Measurements from ENCODE around the gene GTF2A1.
A peak's percentile ranks its signal among the peaks of the same experiment; 100 is the strongest.

GTF2A1 gene

DNA sequence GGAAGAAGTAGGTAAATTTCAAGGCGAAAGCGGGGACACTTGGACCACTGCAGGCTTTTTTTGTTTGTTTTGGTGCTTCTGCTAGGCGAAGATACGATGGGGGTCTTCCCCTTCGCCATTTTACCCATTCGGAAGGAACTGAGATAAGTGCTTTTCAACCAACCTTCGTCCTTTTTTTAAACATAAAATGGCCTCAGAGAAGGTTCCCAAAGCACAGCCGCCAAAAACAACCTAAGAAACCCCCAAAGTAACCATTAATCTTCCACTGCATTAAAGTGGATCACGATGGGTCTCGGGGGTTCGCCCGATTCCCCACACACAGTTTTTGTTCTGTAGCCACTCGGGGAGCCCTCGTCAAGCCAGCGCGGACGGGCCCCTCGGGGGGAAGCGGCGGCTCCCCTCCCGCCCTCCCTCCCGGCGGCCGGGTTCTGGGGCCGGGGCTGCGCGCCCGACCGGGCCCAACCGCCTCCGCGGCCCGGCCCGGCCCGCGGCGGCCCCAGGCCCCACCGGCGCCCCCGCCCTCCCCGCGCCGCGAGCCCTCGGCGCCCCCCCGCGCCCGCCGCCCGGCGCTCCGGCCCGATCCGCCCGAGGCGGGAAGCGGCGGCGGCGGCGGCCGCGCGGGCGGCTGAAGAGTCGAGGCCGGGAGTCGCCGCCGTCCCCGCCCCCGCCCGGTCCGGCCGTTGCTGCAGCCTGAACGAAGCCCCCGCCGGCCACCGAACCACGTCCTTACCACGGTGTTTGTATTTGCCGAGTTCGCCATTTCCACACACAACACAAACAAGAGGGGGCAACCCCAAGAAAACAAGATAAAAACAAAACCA lies 790 bp downstream of the GTF2A1 start:
- TF ChIP-seq, protein P1, sequence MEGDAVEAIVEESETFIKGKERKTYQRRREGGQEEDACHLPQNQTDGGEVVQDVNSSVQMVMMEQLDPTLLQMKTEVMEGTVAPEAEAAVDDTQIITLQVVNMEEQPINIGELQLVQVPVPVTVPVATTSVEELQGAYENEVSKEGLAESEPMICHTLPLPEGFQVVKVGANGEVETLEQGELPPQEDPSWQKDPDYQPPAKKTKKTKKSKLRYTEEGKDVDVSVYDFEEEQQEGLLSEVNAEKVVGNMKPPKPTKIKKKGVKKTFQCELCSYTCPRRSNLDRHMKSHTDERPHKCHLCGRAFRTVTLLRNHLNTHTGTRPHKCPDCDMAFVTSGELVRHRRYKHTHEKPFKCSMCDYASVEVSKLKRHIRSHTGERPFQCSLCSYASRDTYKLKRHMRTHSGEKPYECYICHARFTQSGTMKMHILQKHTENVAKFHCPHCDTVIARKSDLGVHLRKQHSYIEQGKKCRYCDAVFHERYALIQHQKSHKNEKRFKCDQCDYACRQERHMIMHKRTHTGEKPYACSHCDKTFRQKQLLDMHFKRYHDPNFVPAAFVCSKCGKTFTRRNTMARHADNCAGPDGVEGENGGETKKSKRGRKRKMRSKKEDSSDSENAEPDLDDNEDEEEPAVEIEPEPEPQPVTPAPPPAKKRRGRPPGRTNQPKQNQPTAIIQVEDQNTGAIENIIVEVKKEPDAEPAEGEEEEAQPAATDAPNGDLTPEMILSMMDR (conservative IDR thresholded peaks at IDR 0.05; ENCODE audit: low read length): no peak
- peak; percentile 30 for DNase-seq (ENCODE audit: low read depth)
- H3K4me3 ChIP-seq (ENCODE audit: low read length): peak overlapping the region; percentile 81

DNA sequence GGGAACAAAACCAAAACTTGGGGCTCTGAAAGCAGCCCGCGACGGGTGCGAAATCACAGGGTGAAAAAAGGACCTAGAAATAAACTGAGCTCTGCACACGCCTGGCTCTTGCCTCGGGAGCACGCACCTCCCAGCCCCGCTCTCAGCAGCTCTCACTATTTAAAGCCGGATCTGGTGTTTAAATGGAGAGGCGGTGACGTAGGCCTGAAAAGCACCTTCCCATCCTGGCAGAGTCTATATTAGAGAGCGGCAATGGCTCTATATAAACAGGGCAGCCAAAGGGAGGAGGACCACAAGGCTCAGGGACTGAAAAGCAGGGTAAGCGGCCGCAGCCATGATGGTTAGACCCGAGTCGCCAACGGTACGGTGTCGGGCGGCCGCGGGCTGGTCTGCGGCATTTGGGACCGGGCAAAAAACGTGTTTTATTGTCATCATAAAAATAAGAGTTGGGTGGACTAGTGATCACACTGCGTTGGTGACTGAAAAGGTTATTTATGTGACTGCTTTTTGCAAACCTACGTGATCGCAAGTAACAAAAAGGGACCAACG lies 1.5 kb downstream of the GTF2A1 start:
- TF ChIP-seq, protein P1 (conservative IDR thresholded peaks at IDR 0.05; ENCODE audit: low read length): no peak
- DNase-seq (ENCODE audit: low read depth): peak; percentile 97
- H3K4me3 ChIP-seq (ENCODE audit: low read length): peak overlapping the region; percentile 73

DNA sequence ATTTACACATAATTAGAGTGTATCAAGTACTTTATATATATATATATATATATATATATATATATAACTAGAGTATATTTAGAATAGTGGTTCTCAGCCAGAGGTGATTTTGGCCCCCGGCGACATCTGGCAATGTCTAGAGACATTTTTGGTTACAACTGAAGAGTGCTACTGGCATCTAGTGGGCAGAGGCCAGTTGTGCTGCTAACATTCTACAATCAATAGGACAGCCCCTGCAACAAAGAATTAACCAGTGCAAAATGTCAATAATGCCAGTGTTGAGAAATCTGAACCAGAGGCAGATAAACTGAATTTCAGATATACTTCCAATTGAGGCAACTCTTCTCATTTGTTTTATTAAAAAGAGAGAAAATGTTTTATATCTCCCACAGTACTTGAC lies 8.9 kb downstream of the GTF2A1 start:
- peak; percentile 39 for DNase-seq (ENCODE audit: low read depth)
- TF ChIP-seq, protein P1 (conservative IDR thresholded peaks at IDR 0.05; ENCODE audit: low read length): peak; percentile 52
- no peak overlapping the region for H3K4me3 ChIP-seq (ENCODE audit: low read length)

DNA sequence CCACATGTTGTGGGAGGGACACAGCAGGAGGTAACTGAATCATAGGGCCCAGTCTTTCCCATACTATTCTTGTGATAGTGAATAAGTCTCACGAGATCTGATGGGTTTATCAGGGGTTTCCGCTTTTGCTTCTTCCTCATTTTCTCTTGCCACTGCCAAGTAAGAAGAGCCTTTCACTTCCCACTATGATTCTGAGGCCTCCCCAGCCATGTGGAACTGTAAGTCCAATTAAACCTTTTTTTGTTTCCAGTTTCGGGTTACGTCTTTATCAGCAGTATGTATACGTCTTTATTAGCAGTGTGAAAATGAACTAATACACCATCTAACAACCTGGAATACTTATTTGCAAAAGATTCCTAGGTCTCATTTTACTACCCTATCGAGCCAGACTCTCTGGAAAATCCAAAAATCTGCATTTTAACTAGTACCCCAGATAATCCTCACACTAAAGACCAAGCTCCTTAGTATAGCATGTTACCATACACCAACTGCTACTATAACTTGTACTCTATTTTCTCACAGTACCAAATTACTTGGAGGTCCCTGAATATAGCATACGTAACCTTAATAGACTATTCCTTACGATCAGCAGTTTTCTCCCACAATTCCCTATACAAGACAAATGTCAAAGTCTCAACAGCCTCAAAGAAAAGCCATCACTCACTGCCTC lies 11.5 kb downstream of the GTF2A1 start:
- TF ChIP-seq, protein P1 (conservative IDR thresholded peaks at IDR 0.05; ENCODE audit: low read length): no peak
- H3K4me3 ChIP-seq (ENCODE audit: low read length): no peak overlapping the region
- DNase-seq (ENCODE audit: low read depth): no peak

DNA sequence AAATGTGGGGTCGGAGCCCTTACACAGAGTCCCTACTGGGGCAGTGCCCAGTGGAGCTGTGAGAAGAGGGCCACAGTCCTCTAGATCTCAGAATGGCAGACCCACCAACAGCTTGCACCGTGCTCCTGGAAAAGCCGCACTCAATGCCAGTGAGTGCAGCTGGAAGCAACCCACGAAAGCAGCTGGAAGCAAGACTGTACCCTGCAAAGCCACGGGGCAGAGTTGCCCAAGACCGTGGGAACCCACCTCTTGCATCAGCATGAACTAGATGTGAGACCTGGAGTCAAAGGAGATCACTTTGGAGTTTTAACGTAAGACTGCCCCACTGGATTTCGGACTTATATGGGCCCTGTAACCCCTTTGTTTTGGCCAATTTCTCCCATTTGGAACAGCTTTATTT lies 12.3 kb downstream of the GTF2A1 start:
- no peak for DNase-seq (ENCODE audit: low read depth)
- TF ChIP-seq, protein P1 (conservative IDR thresholded peaks at IDR 0.05; ENCODE audit: low read length): no peak
- H3K4me3 ChIP-seq (ENCODE audit: low read length): no peak overlapping the region

DNA sequence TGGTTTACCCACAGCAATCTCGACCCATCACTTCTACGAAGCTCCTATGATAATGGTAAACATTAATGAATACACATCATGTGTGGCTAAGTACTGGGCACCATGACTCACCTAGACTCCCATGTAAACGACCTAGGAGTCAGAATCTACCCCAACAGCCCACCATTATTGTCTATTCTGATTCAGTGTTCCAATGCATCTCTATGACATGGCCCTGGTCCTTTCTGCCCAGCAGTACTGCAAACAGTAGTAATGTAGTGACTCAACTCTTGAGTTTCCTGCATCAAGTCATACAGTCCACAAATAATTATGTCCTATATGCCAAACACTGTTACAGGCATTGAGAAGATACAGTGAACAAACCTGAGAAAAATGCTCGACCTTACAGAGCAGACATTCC lies 14.6 kb downstream of the GTF2A1 start:
- DNase-seq (ENCODE audit: low read depth): no peak
- H3K4me3 ChIP-seq (ENCODE audit: low read length): no peak overlapping the region
- TF ChIP-seq, protein P1 (conservative IDR thresholded peaks at IDR 0.05; ENCODE audit: low read length): no peak

All from AG10803 (cell line).